Measurements from ENCODE around the gene CDH23. TPM values are rescaled to one million over a fixed set of nuclear protein-coding genes. Genes with fewer than 3 reads are reported as not detected.

Gene CDH23
- polyA plus RNA-seq, 1 experiment, result 0.01 TPM

GRCh38 chr10:71797533-71798307, 401.0 kb downstream of the CDH23 start:
- peaks cover 6% of the 10 kb centered on the region for H3K27me3 ChIP-seq (ENCODE audit: control insufficient read depth, insufficient read depth, low read length)
- no peak for TF ChIP-seq CTCF (IDR thresholded peaks at IDR 0.05; ENCODE audit: low read depth, low read length)
- DNase-seq (ENCODE audit: low read depth, low spot score), result no peak
- H3K9me3 ChIP-seq (ENCODE audit: control insufficient read depth, insufficient read depth, low read length), result no peaks in the 10 kb centered on the region; the same call in 1 of the 2 replicates
- no peak overlapping the region for H3K27ac ChIP-seq (ENCODE audit: low read depth, low read length)
- H3K4me3 ChIP-seq (ENCODE audit: low read depth, low read length), result no peak overlapping the region
- POLR2A ChIA-PET, result no interaction called here
- CTCF ChIA-PET, result no interaction called here

- Histone ChIP-seq H3K4me3 (ENCODE audit: low read depth, low read length) (no peak overlapping the region), H3K27ac (ENCODE audit: low read depth, low read length) (no peak overlapping the region), H3K27me3 (ENCODE audit: control insufficient read depth, insufficient read depth, low read length) (peaks cover 6% of the 10 kb centered on the region), H3K9me3 (ENCODE audit: control insufficient read depth, insufficient read depth, low read length) (no peaks in the 10 kb centered on the region; the same call in 1 of the 2 replicates)
- ChIA-PET POLR2A (no interaction called here), CTCF (no interaction called here)
- no peak for TF ChIP-seq CTCF (IDR thresholded peaks at IDR 0.05; ENCODE audit: low read depth, low read length)
- no peak for DNase-seq (ENCODE audit: low read depth, low spot score)
Measured at GRCh38 chr10:71798308-71798624, 401.5 kb downstream of the CDH23 start.

GRCh38 chr10:71799112-71799511, 402.4 kb downstream of the CDH23 start:
- peaks cover 9% of the 10 kb centered on the region for H3K27me3 ChIP-seq (ENCODE audit: control insufficient read depth, insufficient read depth, low read length)
- no peak for TF ChIP-seq CTCF (IDR thresholded peaks at IDR 0.05; ENCODE audit: low read depth, low read length)
- H3K27ac ChIP-seq (ENCODE audit: low read depth, low read length), result no peak overlapping the region
- no peaks in the 10 kb centered on the region; the same call in 1 of the 2 replicates for H3K9me3 ChIP-seq (ENCODE audit: control insufficient read depth, insufficient read depth, low read length)
- H3K4me3 ChIP-seq (ENCODE audit: low read depth, low read length), result no peak overlapping the region
- DNase-seq (ENCODE audit: low read depth, low spot score), result no peak
- ChIA-PET POLR2A (no interaction called here), CTCF (no interaction called here)

GRCh38 chr10:71799608-71800453, 403.1 kb downstream of the CDH23 start:
- ChIA-PET CTCF (no interaction called here), POLR2A (no interaction called here)
- Histone ChIP-seq H3K27me3 (ENCODE audit: control insufficient read depth, insufficient read depth, low read length) (peaks cover 11% of the 10 kb centered on the region), H3K9me3 (ENCODE audit: control insufficient read depth, insufficient read depth, low read length) (no peaks in the 10 kb centered on the region; the same call in 1 of the 2 replicates), H3K27ac (ENCODE audit: low read depth, low read length) (no peak overlapping the region), H3K4me3 (ENCODE audit: low read depth, low read length) (no peak overlapping the region)
- DNase-seq (ENCODE audit: low read depth, low spot score), result no peak
- no peak for TF ChIP-seq CTCF (IDR thresholded peaks at IDR 0.05; ENCODE audit: low read depth, low read length)

GRCh38 chr10:71801361-71801760, 404.6 kb downstream of the CDH23 start:
- ChIA-PET POLR2A (no interaction called here), CTCF (no interaction called here)
- no peaks in the 10 kb centered on the region; the same call in 1 of the 2 replicates for H3K9me3 ChIP-seq (ENCODE audit: control insufficient read depth, insufficient read depth, low read length)
- H3K27ac ChIP-seq (ENCODE audit: low read depth, low read length), result no peak overlapping the region
- H3K27me3 ChIP-seq (ENCODE audit: control insufficient read depth, insufficient read depth, low read length), result peaks cover 19% of the 10 kb centered on the region
- no peak for DNase-seq (ENCODE audit: low read depth, low spot score)
- no peak overlapping the region for H3K4me3 ChIP-seq (ENCODE audit: low read depth, low read length)
- no peak for TF ChIP-seq CTCF (IDR thresholded peaks at IDR 0.05; ENCODE audit: low read depth, low read length)
